Left cardiac atrium (tissue), 4 donors: ENCODE data around the gene B9D1. TPM values are rescaled to one million over a fixed set of nuclear protein-coding genes. Genes with fewer than 3 reads are reported as not detected.

Source experiments
- ATAC-seq, 2 donors: fragments of 200-7000 bp; cut with Tn5 transposase; one replicate each; pipeline ENCODE4 v1.9.1; 2020; ENCODE audit warnings: mild to moderate bottlenecking in 2 of 2, moderate library complexity in 2 of 2
- DNase-seq: peaks from one replicate; pipeline ENCODE4 v3.0.0-alpha.2; 2020
- intact Hi-C, 2 donors: fragments of 100-400 bp; cut with DNase I; formaldehyde crosslinking; loops; one replicate each; pipeline versions ENCODE4 v1.14.1 to v1.15.1; 2022 to 2023
- total RNA-seq, 2 donors: library from RNA; stranded (reverse); fragmentation: NEBNext Ultra II Directional; extraction: Animal tissue kit (Norgen Biotek cat#: 25700); gene quantifications; one replicate each; pipeline ENCODE4 v1.2.1, GENCODE V29; 2021
- donor health status: DM: no; HTN: yes; CAD: no.
- donor health status: DM: no; HTN: yes; CAD: no; lungs with severe emphysema.
- donor health status: DM: yes; HTN: yes; CAD: no.
- donor health status: Dilated cardiomyopathy.

B9D1 gene
- total RNA-seq, 2 donors from 2014 or later = 7.3 to 8.4 TPM

GRCh38 chr17:19331134-19331533, 31.4 kb downstream of the B9D1 start:
- no peak for DNase-seq
- intact Hi-C loops = no loop called here
- ATAC-seq = no peak

- DNase-seq (no peak), ATAC-seq (no peak)
- intact Hi-C loops = no loop called here
Observed at GRCh38 chr17:19330271-19330670, 32.3 kb downstream of the B9D1 start.

- ATAC-seq (no peak), DNase-seq (no peak)
- intact Hi-C loops = no loop called here
Observed at GRCh38 chr17:19329839-19330238, 32.7 kb downstream of the B9D1 start.

- DNase-seq (no peak), ATAC-seq (no peak)
- intact Hi-C loops = no loop called here
Observed at GRCh38 chr17:19329136-19329535, 33.4 kb downstream of the B9D1 start.

GRCh38 chr17:19328441-19329061, 34.0 kb downstream of the B9D1 start:
- intact Hi-C loops = no loop called here
- DNase-seq = no peak
- ATAC-seq = no peak

GRCh38 chr17:19327031-19327783, 35.3 kb downstream of the B9D1 start:
- intact Hi-C loops = no loop called here
- ATAC-seq = no peak
- no peak for DNase-seq

GRCh38 chr17:19325542-19325941, 37.0 kb downstream of the B9D1 start:
- ATAC-seq = no peak
- no peak for DNase-seq
- intact Hi-C loops = no loop called here

GRCh38 chr17:19322861-19323260, 39.7 kb downstream of the B9D1 start:
- ATAC-seq (peak; percentile 29 to 53), DNase-seq (no peak)
- intact Hi-C loops = no loop called here

- DNase-seq (no peak), ATAC-seq (no peak)
- intact Hi-C loops = no loop called here
Observed at GRCh38 chr17:19322129-19322505, 40.4 kb downstream of the B9D1 start.

GRCh38 chr17:19321481-19322128, 40.9 kb downstream of the B9D1 start:
- DNase-seq = peak; percentile 22
- ATAC-seq = peak; percentile 31 to 39
- intact Hi-C loops = no loop called here

- no peak for ATAC-seq
- intact Hi-C loops = no loop called here
- peak; percentile 7 for DNase-seq
Observed at GRCh38 chr17:19320876-19321275, 41.6 kb downstream of the B9D1 start.

GRCh38 chr17:19319771-19320505, 42.6 kb downstream of the B9D1 start:
- DNase-seq (no peak), ATAC-seq (no peak)
- intact Hi-C loops = no loop called here

GRCh38 chr17:19318611-19319010, 43.9 kb downstream of the B9D1 start:
- intact Hi-C loops = no loop called here
- ATAC-seq (no peak), DNase-seq (no peak)

GRCh38 chr17:19317359-19318095, 45.0 kb downstream of the B9D1 start:
- intact Hi-C loops = loop anchor here in 1 of 2 donors (2.0 kb wide), 1 partner anchor 19 kb away; no protein-coding TSS in a partner anchor
- DNase-seq (peak; percentile 91), ATAC-seq (peak; percentile 92 to 93)

GRCh38 chr17:19316761-19317358, 45.7 kb downstream of the B9D1 start:
- DNase-seq (no peak), ATAC-seq (no peak)
- intact Hi-C loops = loop anchor here in 1 of 2 donors (2.0 kb wide), 1 partner anchor 20 kb away; no protein-coding TSS in a partner anchor

GRCh38 chr17:19315104-19315503, 47.4 kb downstream of the B9D1 start:
- intact Hi-C loops = no loop called here
- DNase-seq = no peak

GRCh38 chr17:19313746-19314651, 48.5 kb downstream of the B9D1 start:
- DNase-seq = no peak
- ATAC-seq = no peak
- intact Hi-C loops = no loop called here

More at GRCh38 chr17:19315104-19315503, 47.4 kb downstream of the B9D1 start:
- no peak for ATAC-seq
